ES-I3 (cell line): Measurements from ENCODE around the gene CLSTN2.

Experiments used
- H3K36me3 ChIP-seq: 2 replicates; pipeline ENCODE4 v1.6.1; 2013; ENCODE audit warnings: mild to moderate bottlenecking, low read length, control low read depth, moderate library complexity; ENCODE audit not compliant: insufficient read depth
- H3K4me1 ChIP-seq: 2 replicates; pipeline ENCODE4 v1.6.1; 2013; ENCODE audit warnings: mild to moderate bottlenecking, control low read depth, low read length; ENCODE audit not compliant: insufficient read depth
- H3K9ac ChIP-seq: 2 replicates; pipeline ENCODE4 v1.6.1; 2013; ENCODE audit warnings: low read depth, mild to moderate bottlenecking, low read length, moderate library complexity
- H3K9me3 ChIP-seq: 2 replicates; pipeline ENCODE4 v1.6.1; 2013; ENCODE audit warnings: mild to moderate bottlenecking, low read length, moderate library complexity; ENCODE audit not compliant: control insufficient read depth, insufficient read depth

Gene CLSTN2

DNA sequence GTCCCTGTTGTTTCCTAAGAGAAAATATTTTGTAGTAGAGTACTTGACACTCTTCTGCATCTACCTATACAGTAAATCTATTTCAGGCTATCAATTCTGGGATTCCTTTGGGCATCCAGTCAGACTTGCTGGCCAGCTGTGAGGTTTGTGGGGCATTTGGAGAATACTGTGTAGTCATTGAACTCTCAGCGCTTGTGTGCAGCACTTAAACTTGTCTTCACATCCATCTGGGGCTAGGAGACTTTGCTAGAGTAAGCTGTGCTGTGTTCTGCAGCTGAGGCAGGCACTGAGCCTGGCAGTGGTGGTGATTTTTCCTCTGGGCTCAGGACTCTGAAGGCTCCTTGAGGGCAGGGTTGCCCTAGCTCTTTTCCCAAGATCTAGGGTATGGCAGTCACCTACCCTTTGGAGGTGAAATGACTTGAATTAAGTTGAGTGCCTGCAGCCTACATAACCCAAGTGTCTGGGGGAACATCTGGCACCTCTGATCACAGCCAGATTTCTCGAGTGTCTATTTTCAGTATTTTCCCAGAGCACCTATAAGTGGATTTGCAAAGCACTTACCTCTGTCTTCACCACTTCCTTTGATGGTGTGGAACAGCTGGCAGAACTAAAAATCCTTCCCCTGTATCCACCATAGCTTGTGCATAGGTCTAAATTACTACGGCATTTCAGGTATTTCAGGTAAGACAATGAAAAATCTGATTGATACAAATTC lies 19.3 kb downstream of the CLSTN2 start:
- Histone ChIP-seq H3K9me3 (no peaks in the 10 kb centered on the region), H3K36me3 (no peaks in the 10 kb centered on the region), H3K4me1 (no peaks in the 10 kb centered on the region), H3K9ac (no peak overlapping the region)

DNA sequence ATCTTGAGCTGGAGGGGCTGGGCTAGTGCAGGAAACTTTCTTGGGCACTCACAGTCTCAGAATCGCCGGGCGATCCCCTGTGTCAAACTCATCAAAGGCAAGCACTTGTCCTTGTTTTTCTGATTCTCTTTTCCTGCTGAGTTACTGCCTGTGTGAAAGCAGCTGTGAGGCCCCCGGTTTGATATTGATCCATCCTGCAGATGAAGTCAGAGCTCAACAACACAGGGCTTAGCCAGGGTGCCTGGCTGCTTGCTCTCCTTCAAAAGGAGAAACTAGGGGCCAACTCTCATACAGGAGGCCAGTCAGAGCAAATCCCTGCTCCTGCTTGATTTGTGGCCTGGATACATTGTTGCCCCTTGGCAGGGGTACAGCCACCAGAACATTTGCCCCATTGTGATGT lies 22.9 kb downstream of the CLSTN2 start:
- Histone ChIP-seq H3K36me3 (no peaks in the 10 kb centered on the region), H3K4me1 (no peaks in the 10 kb centered on the region), H3K9me3 (no peaks in the 10 kb centered on the region), H3K9ac (no peak overlapping the region)

DNA sequence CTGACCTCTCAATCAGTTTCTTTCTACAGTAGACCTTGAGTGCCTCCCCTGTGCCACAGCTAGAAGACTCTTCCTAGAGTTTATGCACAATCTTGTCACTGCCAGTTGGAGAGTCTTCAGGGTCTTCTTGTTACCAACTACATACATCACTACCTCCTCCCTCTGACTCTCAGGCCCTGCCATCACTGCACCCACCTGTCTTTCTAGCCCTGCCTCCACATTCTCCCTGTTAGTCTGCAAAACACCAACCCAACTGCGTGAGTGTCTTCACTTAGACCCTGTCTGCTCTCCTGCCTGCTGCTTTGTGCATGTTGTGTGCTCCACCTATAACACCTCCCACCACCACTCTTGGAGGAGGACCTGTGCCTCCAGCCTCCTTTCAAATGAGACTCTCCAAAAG lies 34.4 kb downstream of the CLSTN2 start:
- H3K9me3 ChIP-seq, result no peaks in the 10 kb centered on the region
- H3K36me3 ChIP-seq, result no peaks in the 10 kb centered on the region
- no peak overlapping the region for H3K9ac ChIP-seq
- H3K4me1 ChIP-seq, result no peaks in the 10 kb centered on the region

DNA sequence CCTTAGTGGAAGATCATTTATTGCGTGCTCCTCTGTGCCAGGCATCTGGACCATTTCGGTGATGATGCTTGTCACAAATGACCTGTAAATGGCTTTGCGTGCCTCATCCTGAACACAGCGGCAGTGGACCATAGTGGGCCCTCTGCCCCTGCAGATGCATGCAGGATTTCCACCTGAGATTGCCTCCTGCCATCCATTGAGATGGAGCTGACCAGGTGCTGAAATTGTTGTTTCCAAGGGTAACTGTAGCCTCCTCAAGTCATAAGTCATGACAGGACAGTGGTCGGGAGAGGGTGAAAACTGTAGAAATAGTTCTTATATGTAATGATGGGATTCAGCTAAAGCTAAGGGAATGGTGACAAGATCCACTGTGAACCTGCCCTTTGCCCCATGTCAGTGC lies 35.5 kb downstream of the CLSTN2 start:
- H3K9ac ChIP-seq, result no peak overlapping the region
- no peaks in the 10 kb centered on the region for H3K9me3 ChIP-seq
- no peaks in the 10 kb centered on the region for H3K36me3 ChIP-seq
- no peaks in the 10 kb centered on the region for H3K4me1 ChIP-seq

DNA sequence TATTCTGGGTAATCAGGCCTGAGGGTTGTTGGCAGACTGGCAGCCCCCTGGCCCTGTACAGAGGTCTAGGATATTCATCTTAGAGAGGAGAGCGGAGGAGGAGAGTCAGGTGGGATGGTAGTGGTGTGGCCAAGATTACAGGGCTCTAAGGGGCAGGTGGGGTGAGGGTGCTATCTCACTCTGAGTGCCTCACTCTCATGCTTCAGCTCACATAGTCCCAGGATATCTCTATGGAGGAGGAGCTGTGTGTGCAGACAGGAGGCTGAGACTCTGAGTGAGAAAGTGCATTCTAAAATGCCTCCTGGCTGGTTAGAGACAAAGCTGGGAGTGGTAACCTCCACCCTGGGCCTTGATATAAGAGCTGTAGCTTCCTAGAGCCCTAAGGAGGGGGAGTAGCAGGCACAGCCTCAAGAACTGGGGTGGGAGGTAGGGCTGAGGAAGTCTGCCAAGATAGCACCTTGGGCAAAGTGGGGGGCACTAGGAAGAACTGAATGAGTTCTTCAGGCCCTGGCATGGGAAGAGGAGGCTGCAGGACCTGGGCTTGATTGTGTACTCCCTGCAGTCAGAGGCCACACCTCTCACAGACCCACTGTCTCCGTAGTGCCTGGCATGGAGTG lies 39.9 kb downstream of the CLSTN2 start:
- Histone ChIP-seq H3K9me3 (no peaks in the 10 kb centered on the region), H3K9ac (no peak overlapping the region), H3K4me1 (no peaks in the 10 kb centered on the region), H3K36me3 (no peaks in the 10 kb centered on the region)

DNA sequence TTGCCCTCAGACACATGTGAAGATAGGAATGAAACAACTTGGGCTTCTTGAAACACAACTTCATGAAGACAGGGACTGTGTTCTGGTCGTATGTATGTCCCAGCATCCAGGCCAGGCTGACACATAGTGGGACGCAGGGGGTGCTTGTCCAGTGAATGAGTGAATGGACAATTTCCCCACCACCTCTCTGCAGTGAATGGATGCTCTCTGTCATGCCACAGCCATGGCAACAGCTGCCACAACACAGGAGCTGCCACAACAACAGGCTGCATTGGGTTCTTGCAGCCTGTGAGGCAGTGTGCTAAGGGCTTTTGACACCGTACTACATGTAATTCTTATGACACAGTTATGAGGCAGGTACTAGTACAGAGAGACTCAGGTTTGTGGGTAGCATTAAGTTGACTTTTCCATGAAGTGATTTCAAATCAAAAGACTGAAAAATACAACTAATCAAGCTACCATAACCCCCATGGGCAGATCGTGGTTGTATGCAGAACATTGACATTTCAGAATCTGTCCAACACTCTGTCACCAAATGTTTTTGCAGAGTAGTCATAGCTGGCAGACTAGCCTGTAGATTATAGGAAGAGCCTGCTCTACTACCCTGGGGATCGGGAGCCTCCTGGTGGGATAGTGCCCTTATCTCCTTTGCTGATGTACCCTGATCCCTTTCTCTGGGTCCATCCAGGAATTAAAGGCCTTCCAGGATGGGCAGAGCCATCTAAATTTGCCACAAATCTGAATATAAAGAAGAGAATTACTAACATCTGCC lies 40.8 kb downstream of the CLSTN2 start:
- Histone ChIP-seq H3K9me3 (no peaks in the 10 kb centered on the region), H3K36me3 (no peaks in the 10 kb centered on the region), H3K9ac (no peak overlapping the region), H3K4me1 (no peaks in the 10 kb centered on the region)

DNA sequence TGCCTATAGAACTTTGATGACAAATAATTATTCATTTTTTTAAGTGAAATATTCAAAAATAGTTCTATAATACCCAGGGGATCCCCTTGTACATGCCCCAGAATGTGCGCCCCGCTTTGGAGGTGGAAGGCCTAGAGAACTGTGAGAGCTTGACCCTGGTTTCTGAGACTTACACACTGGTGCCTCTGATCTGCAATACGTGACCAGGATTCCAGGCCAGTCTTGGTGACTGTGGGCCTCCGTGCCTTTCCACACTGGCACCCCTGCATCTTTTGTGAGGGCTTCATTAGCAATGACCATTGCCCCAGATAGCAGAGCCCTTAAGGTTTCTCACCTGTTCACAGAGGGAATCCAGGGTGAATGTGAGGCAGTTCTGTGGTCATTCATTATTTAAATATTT lies 44.0 kb downstream of the CLSTN2 start:
- H3K9me3 ChIP-seq, result no peaks in the 10 kb centered on the region
- H3K9ac ChIP-seq, result no peak overlapping the region
- H3K4me1 ChIP-seq, result no peaks in the 10 kb centered on the region
- no peaks in the 10 kb centered on the region for H3K36me3 ChIP-seq

DNA sequence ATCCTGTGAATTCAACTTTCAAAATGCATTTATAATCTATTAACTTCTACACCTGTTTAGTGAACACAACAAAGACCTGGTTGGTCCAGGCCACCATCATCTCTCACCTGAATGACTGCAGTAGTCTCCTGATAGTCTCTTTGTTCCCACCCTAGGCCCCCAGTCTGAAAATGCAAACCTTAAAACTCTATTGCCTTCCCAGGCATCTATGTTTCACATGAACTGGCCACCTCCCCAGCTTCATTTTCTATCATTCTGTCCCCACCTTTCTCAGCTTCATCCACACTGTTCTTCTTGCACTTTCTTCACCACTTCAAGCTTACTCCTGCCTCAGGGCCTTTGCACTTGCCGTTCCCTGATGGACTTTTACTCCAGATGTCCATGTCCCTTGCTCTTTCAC lies 45.0 kb downstream of the CLSTN2 start:
- no peak overlapping the region for H3K9ac ChIP-seq

DNA sequence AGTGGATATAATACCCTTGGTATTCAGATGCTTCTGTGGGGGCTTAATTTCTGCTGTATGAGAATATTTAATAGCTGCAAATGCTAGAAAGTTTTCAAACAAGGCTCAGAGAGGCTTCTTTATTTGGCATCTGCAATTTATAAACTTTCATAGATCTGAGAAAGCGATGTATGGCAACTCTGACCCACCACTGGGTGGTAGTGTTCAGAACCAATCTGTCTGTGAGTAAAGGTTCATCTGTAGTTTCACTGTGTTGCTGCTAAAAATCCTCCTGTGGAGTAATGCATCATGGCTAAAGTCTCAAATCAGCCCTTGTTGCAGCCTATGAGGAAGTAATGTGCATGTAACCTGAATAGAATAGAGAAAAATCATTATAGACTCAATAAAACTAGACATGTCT lies 47.4 kb downstream of the CLSTN2 start:
- Histone ChIP-seq H3K4me1 (no peaks in the 10 kb centered on the region), H3K9me3 (no peaks in the 10 kb centered on the region), H3K36me3 (no peaks in the 10 kb centered on the region), H3K9ac (no peak overlapping the region)

More for the DNA sequence above, 45.0 kb downstream of the CLSTN2 start:
- Histone ChIP-seq H3K36me3 (no peaks in the 10 kb centered on the region), H3K4me1 (no peaks in the 10 kb centered on the region), H3K9me3 (no peaks in the 10 kb centered on the region)

DNA sequence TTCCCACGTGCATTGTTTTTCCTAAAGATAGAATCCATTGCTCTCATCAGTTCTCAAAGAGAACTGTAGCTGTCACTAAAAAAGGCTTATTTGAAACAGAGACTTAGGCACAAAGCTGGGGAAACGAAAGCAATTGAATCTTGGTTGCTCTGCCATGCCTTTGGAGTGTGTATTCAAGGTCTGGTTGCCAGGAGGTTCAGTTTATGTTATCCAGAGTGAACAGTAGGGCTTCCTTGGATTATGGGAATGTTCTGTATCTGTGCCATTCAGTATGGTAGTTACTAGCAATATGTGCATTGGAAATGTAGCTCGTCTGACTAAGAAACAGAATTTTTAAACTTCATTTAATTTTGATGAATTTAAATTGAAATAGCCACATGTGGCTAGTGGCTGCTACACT lies 50.6 kb downstream of the CLSTN2 start:
- Histone ChIP-seq H3K9ac (no peak overlapping the region), H3K9me3 (no peaks in the 10 kb centered on the region), H3K36me3 (no peaks in the 10 kb centered on the region), H3K4me1 (no peaks in the 10 kb centered on the region)

DNA sequence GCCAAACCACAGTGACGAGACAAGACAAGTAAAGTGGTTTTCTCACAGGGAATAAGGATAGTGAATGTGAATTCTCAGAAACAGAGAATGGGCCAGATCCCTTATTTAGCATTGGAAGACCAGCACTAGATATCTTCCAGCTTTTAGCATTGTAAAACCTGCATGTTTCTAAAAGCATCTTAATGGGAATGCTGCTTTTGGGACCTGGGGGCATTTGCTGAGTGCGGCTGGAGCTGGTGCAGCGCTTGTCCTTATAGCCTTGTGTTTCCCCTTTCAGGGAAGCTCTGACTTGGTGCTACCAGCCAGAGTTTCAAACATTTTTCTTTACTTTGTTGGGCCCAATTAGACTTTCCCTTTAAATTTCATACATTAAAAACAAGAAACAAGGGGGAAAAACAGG lies 52.9 kb downstream of the CLSTN2 start:
- H3K9ac ChIP-seq, result no peak overlapping the region
- H3K9me3 ChIP-seq, result no peaks in the 10 kb centered on the region
- no peaks in the 10 kb centered on the region for H3K36me3 ChIP-seq
- no peaks in the 10 kb centered on the region for H3K4me1 ChIP-seq

DNA sequence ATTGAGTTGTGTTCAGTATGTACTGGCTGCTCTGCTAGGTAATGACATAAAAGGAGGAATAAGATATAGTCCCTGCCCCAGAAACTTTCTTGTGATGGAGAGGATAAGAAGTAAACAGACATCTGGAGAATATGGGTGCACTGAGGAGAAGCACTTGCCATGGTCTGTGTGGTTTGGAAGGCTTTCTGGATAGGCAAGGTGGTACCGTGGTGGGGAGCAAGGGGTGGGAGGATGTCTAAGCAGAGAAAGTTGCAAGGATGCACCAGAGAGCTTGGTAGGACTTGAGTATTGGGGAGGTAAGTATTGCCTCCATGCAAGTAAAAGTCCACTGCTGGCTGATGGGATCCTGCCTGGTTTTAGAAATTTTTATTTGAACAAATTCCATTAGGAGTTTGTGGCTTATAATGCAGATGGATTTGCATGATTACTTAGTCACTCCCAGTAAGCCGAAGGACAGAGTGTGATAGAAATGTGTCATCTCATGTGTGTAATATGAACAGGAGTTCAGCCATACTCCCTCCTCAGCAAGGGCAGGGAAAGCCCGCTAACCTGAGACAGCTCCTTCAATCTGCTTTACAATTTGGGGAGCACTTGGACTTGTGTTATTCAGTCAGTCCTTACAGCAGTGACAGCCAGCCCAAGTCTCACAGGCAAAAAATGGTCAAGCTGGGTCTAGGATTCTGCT lies 53.6 kb downstream of the CLSTN2 start:
- Histone ChIP-seq H3K9ac (no peak overlapping the region), H3K9me3 (no peaks in the 10 kb centered on the region), H3K4me1 (no peaks in the 10 kb centered on the region), H3K36me3 (no peaks in the 10 kb centered on the region)

DNA sequence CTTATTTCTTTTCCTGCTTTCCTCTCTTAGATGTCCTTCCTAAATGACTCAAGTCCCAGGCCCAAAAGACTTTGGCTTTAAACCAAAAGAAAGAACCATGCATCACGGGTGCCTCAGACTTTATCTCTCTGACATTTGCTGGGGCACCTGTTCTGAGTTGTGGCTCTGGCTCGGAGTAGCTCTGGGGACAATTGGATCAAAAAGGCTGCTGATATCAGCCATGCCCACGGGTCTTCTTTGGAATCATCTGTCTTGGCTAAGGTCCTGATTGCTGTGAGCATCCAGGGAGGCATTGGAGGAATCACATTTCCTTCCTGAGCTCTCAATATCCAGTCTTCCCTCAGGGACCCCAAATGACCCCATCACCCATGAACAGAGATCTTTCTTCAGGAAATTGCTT lies 59.9 kb downstream of the CLSTN2 start:
- H3K9me3 ChIP-seq, result no peaks in the 10 kb centered on the region
- no peaks in the 10 kb centered on the region for H3K36me3 ChIP-seq
- H3K9ac ChIP-seq, result no peak overlapping the region
- H3K4me1 ChIP-seq, result no peaks in the 10 kb centered on the region

DNA sequence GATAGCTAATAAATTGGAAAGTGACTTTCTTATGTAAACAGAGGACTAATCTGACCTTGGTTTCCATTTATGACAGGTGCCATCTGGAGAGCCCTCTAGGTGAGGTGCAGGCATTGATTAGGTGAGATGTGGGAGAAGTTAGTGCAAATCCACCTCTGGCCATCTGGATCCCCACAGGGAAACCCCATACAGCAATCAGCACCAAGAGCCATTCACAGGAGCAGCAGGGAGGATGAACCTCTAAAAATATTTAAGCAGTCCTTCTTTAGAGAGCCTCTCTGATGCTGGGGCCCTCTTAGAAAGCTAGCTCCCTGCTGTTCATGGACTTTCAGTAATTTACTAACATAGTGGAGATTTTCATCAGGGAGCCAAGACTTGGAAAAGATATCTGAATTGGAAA lies 69.3 kb downstream of the CLSTN2 start:
- Histone ChIP-seq H3K9me3 (no peaks in the 10 kb centered on the region), H3K4me1 (no peaks in the 10 kb centered on the region), H3K9ac (no peak overlapping the region), H3K36me3 (no peaks in the 10 kb centered on the region)
